RWPE2 (cell line): Measurements from ENCODE around the gene ACYP2.

Source experiments
- ATAC-seq: fragments of 200-7000 bp; cut with Tn5 transposase; 3 replicates; pipeline ENCODE4 v1.9.1; 2021; ENCODE audit warnings: low read depth
- DNase-seq: peaks from one replicate; pipeline ENCODE4 v3.0.0-alpha.2; 2020; ENCODE audit warnings: low spot score
- H3K27ac ChIP-seq: fragments of 450-650 bp; 2 replicates; pipeline ENCODE4 v1.5.1; 2017; ENCODE audit warnings: mild to moderate bottlenecking; ENCODE audit not compliant: poor library complexity, severe bottlenecking
- H3K27me3 ChIP-seq: fragments of 250-450 bp; sonication (Bioruptor Pico); 2 replicates; pipeline ENCODE4 v1.5.1; 2021; ENCODE audit warnings: mild to moderate bottlenecking, moderate library complexity; ENCODE audit not compliant: insufficient read depth, poor library complexity, severe bottlenecking
- H3K36me3 ChIP-seq: fragments of 250-450 bp; sonication (Bioruptor Pico); 2 replicates; pipeline ENCODE4 v1.5.1; 2020; ENCODE audit warnings: low read depth, mild to moderate bottlenecking, moderate library complexity
- H3K4me1 ChIP-seq: fragments of 250-450 bp; sonication (Bioruptor Pico); 2 replicates; pipeline ENCODE4 v1.5.1; 2021; ENCODE audit warnings: mild to moderate bottlenecking, moderate library complexity; ENCODE audit not compliant: insufficient read depth, poor library complexity, severe bottlenecking
- H3K4me3 ChIP-seq: fragments of 250-450 bp; sonication (Bioruptor Pico); 2 replicates; pipeline ENCODE4 v1.5.1; 2021; ENCODE audit warnings: mild to moderate bottlenecking, moderate library complexity; ENCODE audit not compliant: severe bottlenecking
- H3K9me3 ChIP-seq: fragments of 250-450 bp; sonication (Bioruptor Pico); 2 replicates; pipeline ENCODE4 v1.5.1; 2021; ENCODE audit warnings: mild to moderate bottlenecking, moderate library complexity; ENCODE audit not compliant: severe bottlenecking
- TF ChIP-seq, protein P1 (sequence below): fragments of 450-650 bp; IDR thresholded peaks from one replicate; pipeline ENCODE4 v1.5.1; 2017; ENCODE audit warnings: mild to moderate bottlenecking, moderate library complexity; ENCODE audit not compliant: poor library complexity, severe bottlenecking

The ACYP2 gene

DNA sequence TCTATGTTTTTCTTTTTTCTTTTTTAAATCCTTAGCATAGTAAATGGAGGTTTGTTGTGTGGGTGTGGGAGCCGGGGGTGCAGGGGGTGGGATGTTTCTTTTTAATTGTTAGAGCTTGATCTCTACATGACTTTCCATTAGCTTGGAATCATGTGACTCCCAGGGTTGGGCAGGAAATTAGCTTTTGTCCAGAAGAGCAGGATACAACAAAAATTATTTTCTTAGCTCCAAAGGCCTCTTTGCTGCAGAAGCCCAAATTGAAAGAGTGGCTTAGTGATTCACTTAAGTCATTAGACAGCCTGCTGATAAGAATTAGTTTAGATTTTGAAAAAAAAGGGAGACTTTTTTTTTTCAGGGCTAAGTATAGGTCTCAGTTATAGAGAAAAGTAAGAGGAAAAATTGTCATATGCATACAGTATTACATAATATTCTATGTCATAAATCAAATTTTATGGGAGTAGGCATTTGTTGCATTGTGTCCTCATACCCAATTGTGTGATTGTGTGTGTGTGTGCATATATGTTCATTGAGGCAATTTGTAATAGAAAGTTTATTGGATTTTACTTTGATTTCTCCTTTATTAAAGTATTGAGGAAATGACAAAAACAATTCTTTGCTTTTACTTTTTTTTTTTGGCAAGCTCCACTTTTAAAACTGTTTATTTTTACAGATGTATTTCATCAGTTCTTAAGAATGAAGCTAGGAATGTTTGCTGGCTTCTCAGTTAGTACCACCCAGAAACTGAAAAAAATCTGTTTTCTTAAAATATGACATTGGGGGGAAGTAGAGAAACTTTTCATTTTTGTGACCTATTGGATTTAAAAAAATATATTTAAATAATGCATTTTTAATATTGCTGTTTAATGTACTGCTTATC is 93.2 kb downstream of the ACYP2 start:
- H3K36me3 ChIP-seq = no peaks in the 10 kb centered on the region
- no peaks in the 10 kb centered on the region for H3K4me1 ChIP-seq
- H3K27ac ChIP-seq = no peak overlapping the region
- TF ChIP-seq, protein P1, sequence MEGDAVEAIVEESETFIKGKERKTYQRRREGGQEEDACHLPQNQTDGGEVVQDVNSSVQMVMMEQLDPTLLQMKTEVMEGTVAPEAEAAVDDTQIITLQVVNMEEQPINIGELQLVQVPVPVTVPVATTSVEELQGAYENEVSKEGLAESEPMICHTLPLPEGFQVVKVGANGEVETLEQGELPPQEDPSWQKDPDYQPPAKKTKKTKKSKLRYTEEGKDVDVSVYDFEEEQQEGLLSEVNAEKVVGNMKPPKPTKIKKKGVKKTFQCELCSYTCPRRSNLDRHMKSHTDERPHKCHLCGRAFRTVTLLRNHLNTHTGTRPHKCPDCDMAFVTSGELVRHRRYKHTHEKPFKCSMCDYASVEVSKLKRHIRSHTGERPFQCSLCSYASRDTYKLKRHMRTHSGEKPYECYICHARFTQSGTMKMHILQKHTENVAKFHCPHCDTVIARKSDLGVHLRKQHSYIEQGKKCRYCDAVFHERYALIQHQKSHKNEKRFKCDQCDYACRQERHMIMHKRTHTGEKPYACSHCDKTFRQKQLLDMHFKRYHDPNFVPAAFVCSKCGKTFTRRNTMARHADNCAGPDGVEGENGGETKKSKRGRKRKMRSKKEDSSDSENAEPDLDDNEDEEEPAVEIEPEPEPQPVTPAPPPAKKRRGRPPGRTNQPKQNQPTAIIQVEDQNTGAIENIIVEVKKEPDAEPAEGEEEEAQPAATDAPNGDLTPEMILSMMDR = no peak
- H3K9me3 ChIP-seq = no peaks in the 10 kb centered on the region
- DNase-seq (no peak), ATAC-seq (no peak)
- H3K4me3 ChIP-seq = no peak overlapping the region
- no peaks in the 10 kb centered on the region for H3K27me3 ChIP-seq

DNA sequence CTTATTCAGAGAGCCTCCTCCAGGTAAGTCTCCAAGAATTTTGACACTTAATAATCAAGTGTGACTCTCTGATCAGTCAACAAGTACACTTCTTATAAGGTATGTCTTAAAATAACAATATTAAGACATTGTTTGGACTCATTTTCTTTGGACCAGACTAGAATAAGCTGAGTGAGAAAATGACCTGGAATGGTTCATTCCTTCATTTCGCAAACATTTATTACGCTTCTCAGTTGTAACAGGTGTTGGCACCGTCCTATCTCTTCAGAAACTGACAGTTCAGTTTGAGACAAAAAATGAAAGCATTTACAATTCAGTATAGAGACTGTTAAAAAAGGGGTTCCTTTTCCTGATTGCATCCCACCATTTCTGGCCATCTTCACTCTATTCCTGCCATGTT is 94.0 kb downstream of the ACYP2 start:
- Histone ChIP-seq H3K27ac (no peak overlapping the region), H3K36me3 (no peaks in the 10 kb centered on the region), H3K9me3 (no peaks in the 10 kb centered on the region), H3K4me3 (no peak overlapping the region), H3K4me1 (no peaks in the 10 kb centered on the region), H3K27me3 (no peaks in the 10 kb centered on the region)
- TF ChIP-seq, protein P1 = no peak
- ATAC-seq (no peak), DNase-seq (no peak)

DNA sequence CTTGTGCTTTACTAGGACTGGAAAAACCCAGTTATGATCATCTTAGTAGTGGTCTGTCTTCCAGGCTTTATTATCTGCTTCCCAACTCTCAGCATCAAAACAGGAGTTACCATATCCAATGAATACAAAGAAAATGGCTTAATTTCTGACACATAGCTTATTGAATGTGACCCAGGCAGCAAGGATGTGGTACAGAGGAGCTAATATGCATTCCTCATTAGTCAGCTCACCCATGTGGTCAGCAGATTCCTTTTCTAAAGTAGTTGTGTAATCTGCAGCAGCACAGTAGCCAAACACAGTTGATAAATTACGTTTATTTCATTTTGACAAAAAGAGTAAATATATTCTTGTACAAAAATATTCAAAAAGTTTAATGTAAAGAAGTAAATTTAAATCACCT is 97.0 kb downstream of the ACYP2 start:
- Histone ChIP-seq H3K27ac (no peak overlapping the region), H3K4me1 (no peaks in the 10 kb centered on the region), H3K27me3 (no peaks in the 10 kb centered on the region), H3K4me3 (no peak overlapping the region), H3K9me3 (peaks cover 3% of the 10 kb centered on the region), H3K36me3 (no peaks in the 10 kb centered on the region)
- ATAC-seq (peak; percentile 98), DNase-seq (no peak)
- TF ChIP-seq, protein P1 = no peak

DNA sequence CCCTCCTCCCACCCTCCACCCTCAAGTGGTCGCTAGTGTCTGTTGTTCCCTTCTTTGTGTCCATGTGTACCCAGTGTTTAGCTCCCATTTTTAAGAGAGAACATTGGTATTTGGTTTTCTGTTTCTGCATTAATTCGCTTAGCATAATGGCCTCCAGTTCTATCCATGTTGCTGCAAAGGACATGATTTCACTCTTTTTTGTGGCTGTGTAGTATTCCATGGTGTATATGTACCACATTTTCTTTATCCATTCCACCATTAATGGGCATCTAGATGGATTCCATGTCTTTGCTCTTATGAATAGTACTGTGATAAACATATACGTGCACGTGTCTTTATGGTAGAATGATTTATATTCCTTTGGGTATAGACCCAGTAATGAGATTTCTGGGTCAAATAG is 97.7 kb downstream of the ACYP2 start:
- no peak overlapping the region for H3K27ac ChIP-seq
- peaks cover 3% of the 10 kb centered on the region for H3K9me3 ChIP-seq
- DNase-seq (no peak), ATAC-seq (no peak)
- H3K4me3 ChIP-seq = no peak overlapping the region
- TF ChIP-seq, protein P1 = no peak
- H3K27me3 ChIP-seq = no peaks in the 10 kb centered on the region
- no peaks in the 10 kb centered on the region for H3K4me1 ChIP-seq
- H3K36me3 ChIP-seq = no peaks in the 10 kb centered on the region

DNA sequence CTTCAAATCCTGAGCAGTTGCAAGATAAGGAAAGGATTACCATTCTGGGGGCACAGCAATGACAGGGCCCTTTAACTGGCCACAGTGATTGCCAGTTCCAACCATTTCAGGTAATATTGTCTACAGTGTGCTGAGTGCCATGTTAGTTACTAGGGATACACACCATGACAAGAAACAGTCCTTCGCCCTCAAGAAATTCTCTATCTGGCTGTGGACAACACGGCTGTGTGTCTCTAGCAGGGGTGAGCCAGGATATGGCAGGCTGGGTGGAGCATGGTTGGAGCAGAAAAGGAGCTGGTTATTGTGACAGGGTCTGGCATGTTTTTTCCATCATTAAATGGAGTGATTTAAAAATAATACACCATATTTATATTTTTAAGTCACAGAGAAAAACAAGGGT is 109.6 kb downstream of the ACYP2 start:
- H3K9me3 ChIP-seq = no peaks in the 10 kb centered on the region
- no peaks in the 10 kb centered on the region for H3K4me1 ChIP-seq
- H3K27ac ChIP-seq = no peak overlapping the region
- no peaks in the 10 kb centered on the region for H3K36me3 ChIP-seq
- TF ChIP-seq, protein P1 = no peak
- ATAC-seq (no peak), DNase-seq (no peak)
- no peak overlapping the region for H3K4me3 ChIP-seq
- no peaks in the 10 kb centered on the region for H3K27me3 ChIP-seq
